NCI-H526 (cell line): ENCODE measurements around the gene CFAP126.
A peak's percentile ranks its signal among the peaks of the same experiment; 100 is the strongest.
"Not testable (repeated sequence)": the region's sequence is repeated elsewhere in the genome, so short reads cannot be mapped to it uniquely, and the experiment has no call there.

Source experiments
- DNase-seq, 2 experiments: peaks; one replicate each; lab custom pipeline; 2025; lab: John Stamatoyannopoulos, UW

CFAP126 gene

GRCh38 chr1:161367684-161368400 is at the start of gene CFAP126:
TSS of gene CFAP126 (minus strand) at chr1:161367876. CDS start at chr1:161367868, 8 bp downstream.
- DNase-seq, result peak; percentile 87 to 89

- DNase-seq, result not testable (repeated sequence)
Measured at GRCh38 chr1:161413050-161413449, 45.4 kb upstream of the CFAP126 start.

GRCh38 chr1:161410636-161410970 is 42.9 kb upstream of the CFAP126 start:
- not testable (repeated sequence) for DNase-seq

GRCh38 chr1:161409848-161410635 is 42.4 kb upstream of the CFAP126 start:
- DNase-seq, result not testable (repeated sequence)

GRCh38 chr1:161408429-161409052 is 40.9 kb upstream of the CFAP126 start:
- DNase-seq, result no peak

- DNase-seq, result no peak
Measured at GRCh38 chr1:161407451-161407985, 39.8 kb upstream of the CFAP126 start.

- not testable (repeated sequence) for DNase-seq
Measured at GRCh38 chr1:161406551-161406950, 38.9 kb upstream of the CFAP126 start.

GRCh38 chr1:161404051-161404597 is 36.4 kb upstream of the CFAP126 start:
- DNase-seq, result no peak

- DNase-seq, result no peak
Measured at GRCh38 chr1:161402446-161402845, 34.8 kb upstream of the CFAP126 start.

- peak; percentile 97 to 99 for DNase-seq
Measured at GRCh38 chr1:161399257-161399998, 31.8 kb upstream of the CFAP126 start.

GRCh38 chr1:161398900-161399256 is 31.2 kb upstream of the CFAP126 start:
- no peak for DNase-seq

GRCh38 chr1:161397038-161397437 is 29.4 kb upstream of the CFAP126 start:
- DNase-seq, result not testable (repeated sequence)

GRCh38 chr1:161393151-161393550 is 25.5 kb upstream of the CFAP126 start:
- DNase-seq, result no peak

- DNase-seq, result no peak
Measured at GRCh38 chr1:161391611-161392010, 23.9 kb upstream of the CFAP126 start.

- not testable (repeated sequence) for DNase-seq
Measured at GRCh38 chr1:161391136-161391535, 23.5 kb upstream of the CFAP126 start.

GRCh38 chr1:161390559-161390858 is 22.8 kb upstream of the CFAP126 start:
- peak in 1 of 2 experiments; percentile 75 for DNase-seq

- peak; percentile 96 to 100 for DNase-seq
Measured at GRCh38 chr1:161389691-161390558, 22.2 kb upstream of the CFAP126 start.

GRCh38 chr1:161389158-161389557 is 21.5 kb upstream of the CFAP126 start:
- not testable (repeated sequence) for DNase-seq

- no peak for DNase-seq
Measured at GRCh38 chr1:161388639-161389038, 21.0 kb upstream of the CFAP126 start.

GRCh38 chr1:161382214-161383019 is 14.7 kb upstream of the CFAP126 start:
- peak; percentile 79 to 90 for DNase-seq
